Hypothalamus (tissue), 51 donors: Measurements from ENCODE around the gene WDR7.

ENCODE experiments used
- DNase-seq, 51 donors: peaks; one replicate each; lab custom pipeline; 2025; lab: John Stamatoyannopoulos, UW

The WDR7 gene

GRCh38 chr18:56650944-56651770 is at the start of gene WDR7:
Gene WDR7 (plus strand): TSS chr18:56651359. CDS start chr18:56672516, 21,157 bp downstream.
- peak; percentile 61 to 98 (median 94) for DNase-seq

- no peak for DNase-seq
Observed at GRCh38 chr18:56606618-56607017, 44.5 kb upstream of the WDR7 start.

- no peak for DNase-seq
Observed at GRCh38 chr18:56615738-56616520, 35.2 kb upstream of the WDR7 start.

- no peak for DNase-seq
Observed at GRCh38 chr18:56627991-56628390, 23.2 kb upstream of the WDR7 start.

DNA sequence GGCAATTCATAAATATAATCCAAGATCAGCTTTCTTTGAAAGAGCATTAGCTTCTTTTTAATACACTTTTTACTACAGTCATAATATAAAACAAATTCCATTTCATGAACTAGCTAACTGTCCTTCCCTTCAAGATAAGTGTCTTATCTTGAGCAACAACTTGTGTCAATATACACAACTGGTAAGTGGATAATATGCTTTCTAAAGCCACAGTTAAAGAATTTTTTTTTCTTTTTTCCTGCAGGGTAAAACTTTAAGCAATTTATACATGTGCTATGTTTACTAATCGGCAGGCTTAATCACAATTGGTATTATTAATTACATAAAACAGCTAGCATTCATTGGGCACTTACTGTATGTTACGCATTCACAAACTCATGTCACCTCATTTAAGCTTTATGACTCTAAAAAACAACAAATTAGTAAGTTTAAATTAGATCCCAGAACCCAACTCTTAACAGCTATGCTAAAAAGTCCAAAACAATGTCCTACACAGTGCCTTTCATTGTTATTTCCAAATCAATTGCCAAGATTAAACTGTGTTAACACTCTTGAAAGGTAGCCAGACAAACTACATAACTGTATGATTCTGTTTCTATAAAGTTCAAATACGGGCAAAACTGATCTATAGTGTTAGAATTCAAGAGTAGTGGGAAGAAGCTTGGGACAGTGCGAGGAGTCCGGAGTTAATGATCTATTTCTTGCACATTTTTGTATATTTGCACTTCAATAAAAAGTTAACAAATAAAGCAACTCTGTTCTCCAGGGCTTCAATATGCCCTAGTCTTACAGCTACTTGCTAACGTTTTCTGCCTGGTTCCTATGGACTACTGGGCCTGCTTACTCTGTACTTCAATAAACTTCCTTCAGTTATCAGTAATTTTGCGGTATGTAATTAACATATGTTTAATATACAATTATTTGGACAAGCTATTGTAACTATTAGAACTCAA is 18.8 kb upstream of the WDR7 start:
- no peak for DNase-seq

- DNase-seq, result no peak
Observed at GRCh38 chr18:56635007-56635406, 16.2 kb upstream of the WDR7 start.

- DNase-seq, result no peak
Observed at GRCh38 chr18:56637176-56637575, 14.0 kb upstream of the WDR7 start.

- peak in 7 of 51 donors; percentile 4 to 64 (median 34) for DNase-seq
Observed at GRCh38 chr18:56637711-56638231, 13.4 kb upstream of the WDR7 start.

DNA sequence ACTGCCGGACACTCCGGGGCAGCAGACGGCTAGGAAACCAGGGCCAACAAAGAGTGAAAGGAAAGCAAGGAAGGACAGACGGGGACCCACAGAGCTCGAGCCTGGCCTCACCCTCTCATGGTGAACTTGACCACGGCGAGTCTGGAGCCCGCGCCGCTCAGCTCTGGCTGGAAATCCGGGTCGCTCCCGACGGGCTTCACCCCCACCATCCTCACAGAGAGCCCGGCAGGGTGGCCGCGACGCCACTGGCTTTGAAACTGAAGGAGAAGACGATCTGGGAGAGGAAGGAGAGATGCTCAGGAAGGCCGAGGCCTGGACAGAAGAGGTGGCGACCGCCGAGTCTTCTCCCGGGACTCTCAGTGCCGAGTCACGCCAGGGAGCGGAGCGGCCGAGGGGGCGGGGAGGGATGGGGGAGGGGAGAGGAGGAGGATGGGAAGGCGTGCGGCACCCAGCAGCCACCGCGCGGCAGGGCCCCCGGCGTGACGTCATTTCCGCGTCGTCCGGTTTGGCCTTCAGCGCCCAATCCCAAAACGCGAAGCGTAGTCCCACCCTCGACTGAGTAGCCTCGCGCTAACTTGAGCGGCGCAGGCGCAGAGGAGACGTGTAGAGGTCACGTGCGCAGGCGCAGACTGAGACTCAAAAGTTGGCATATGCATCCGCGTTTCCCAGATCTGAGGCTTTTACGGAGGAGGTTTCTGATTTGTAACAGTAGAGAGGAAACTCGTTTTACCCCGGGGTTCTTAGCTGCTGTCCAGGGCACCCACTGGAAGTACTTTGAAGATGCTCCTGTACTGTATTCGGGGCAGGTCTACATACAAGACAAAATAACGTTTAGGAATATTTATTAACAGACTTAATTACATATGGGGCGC is 12.7 kb upstream of the WDR7 start, which contains the start of gene TXNL1:
TXNL1 (minus strand) TSS at position 361 of the 872 bp plus-strand sequence; CDS start at position 209, 152 bp downstream.
- peak; percentile 86 to 99 (median 97) for DNase-seq

DNA sequence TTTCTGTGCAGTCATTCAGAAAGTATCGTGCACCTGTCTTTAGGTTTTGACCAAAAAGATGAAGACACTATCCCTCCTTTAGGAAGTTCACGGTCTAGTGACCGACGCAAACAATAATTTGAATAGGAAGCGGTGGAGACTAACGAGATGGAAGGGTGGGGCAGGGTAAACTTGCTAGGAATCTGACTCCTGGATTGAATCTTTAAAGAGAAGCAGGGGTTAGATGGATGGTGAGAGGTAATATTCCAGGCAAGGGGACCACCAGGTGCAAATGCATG is 12.1 kb upstream of the WDR7 start:
- peak in 1 of 51 donors; percentile 71 for DNase-seq

GRCh38 chr18:56639571-56639970 is 11.6 kb upstream of the WDR7 start:
- no peak for DNase-seq

GRCh38 chr18:56641714-56642337 is 9.3 kb upstream of the WDR7 start:
- no peak for DNase-seq

GRCh38 chr18:56643381-56643780 is 7.8 kb upstream of the WDR7 start:
- DNase-seq, result no peak

DNA sequence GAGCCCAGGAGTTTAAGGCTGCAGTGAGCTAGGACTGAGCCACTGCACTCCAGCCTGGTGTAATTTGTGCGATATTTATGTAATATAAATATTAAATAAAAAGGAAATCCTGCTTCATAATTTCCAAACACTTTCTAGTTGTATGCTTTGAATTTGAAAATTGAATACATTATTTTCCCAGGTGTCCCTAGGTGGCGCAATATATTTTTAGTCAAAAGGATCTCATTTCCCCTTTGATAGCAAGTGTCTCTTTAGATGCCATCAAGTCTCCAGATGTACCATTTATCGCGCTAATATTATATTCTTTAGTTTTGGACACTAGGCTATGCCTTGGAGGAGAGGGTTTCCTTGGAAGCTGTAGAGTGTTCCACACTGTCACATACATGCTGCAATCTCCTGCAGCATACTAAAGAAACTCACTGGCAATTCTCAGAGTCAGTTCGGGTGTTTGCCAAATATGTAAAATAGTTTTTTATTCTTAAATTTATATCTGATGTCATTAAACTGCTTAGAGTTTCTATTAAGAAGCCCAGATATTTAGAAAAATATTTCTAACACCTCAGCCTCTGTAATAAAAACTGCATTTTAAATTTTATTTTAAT is 5.6 kb upstream of the WDR7 start:
- DNase-seq, result peak in 1 of 51 donors; percentile 3

- DNase-seq, result no peak
Observed at GRCh38 chr18:56647071-56647470, 4.1 kb upstream of the WDR7 start.

- no peak for DNase-seq
Observed at GRCh38 chr18:56647951-56648893, 2.9 kb upstream of the WDR7 start.

- no peak for DNase-seq
Observed at GRCh38 chr18:56649996-56650395, 1.2 kb upstream of the WDR7 start.

DNA sequence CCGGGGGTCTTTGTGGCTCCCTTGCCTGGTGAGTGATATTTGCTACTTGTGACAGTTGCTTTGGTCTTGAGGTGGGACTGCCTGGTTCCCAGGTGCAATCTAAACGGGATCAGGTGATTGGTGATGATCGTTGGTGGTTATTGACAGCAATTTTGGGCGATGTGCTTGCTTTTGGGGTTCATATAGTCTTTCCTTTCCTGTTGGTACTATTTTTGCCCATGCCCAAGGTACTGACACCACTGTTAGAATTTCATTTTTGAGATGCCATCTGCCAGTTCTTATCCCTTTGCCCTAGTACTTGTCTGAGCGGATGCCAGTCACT is 573 bp downstream of the WDR7 start:
- DNase-seq, result no peak
